K562 (cell line): ENCODE results near the gene NDUFS3.

Experiments
- CTCF ChIP-seq, 3 experiments: IDR thresholded peaks in 2 of 3; conservative IDR thresholded peaks in 1 of 3; 2 replicates each; pipeline ENCODE4 v1.5.1; 2011 to 2012; ENCODE audit warnings: low read length in 3 of 3, mild to moderate bottlenecking in 3 of 3, control low read depth in 2 of 3, improper control_type of control experiment in 1 of 3, inconsistent platforms in 1 of 3, low read depth in 1 of 3, mixed read lengths in 1 of 3, moderate library complexity in 1 of 3; ENCODE audit not compliant: insufficient read depth in 2 of 3
- EGR1 ChIP-seq: fragments of 450-650 bp; conservative IDR thresholded peaks from 2 replicates; pipeline ENCODE4 v1.6.1; 2017; ENCODE audit warnings: mild to moderate bottlenecking
- EP300 ChIP-seq: IDR thresholded peaks from 2 replicates; pipeline ENCODE4 v1.6.1; 2012; ENCODE audit warnings: low read length, improper control_type of control experiment
- ESRRA ChIP-seq: fragments of 450-650 bp; IDR thresholded peaks from 2 replicates; pipeline ENCODE4 v1.6.1; 2014; ENCODE audit warnings: low read depth, mild to moderate bottlenecking, moderate library complexity, borderline replicate concordance
- ESRRB ChIP-seq: fragments of 250-450 bp; sonication (Bioruptor Pico); IDR thresholded peaks from 2 replicates; pipeline ENCODE4 v1.5.0; 2020; ENCODE audit warnings: mild to moderate bottlenecking, moderate library complexity, borderline replicate concordance
- JUNB ChIP-seq: fragments of 450-650 bp; formaldehyde crosslinking; conservative IDR thresholded peaks from 2 replicates; pipeline ENCODE4 v1.4.0; 2020; ENCODE audit warnings: mild to moderate bottlenecking
- MTA2 ChIP-seq: fragments of 450-650 bp; IDR thresholded peaks from 2 replicates; pipeline ENCODE4 v1.6.1; 2016; ENCODE audit warnings: low read depth
- POLR2A ChIP-seq: fragments of 450-650 bp; conservative IDR thresholded peaks from 2 replicates; pipeline ENCODE4 v1.6.1; 2016
- RBBP5 ChIP-seq: fragments of 200-600 bp; sonication (generic); IDR thresholded peaks from 2 replicates; pipeline ENCODE4 v1.6.1; 2012; ENCODE audit warnings: borderline replicate concordance, mild to moderate bottlenecking, low read length, control low read depth, inconsistent platforms; ENCODE audit not compliant: insufficient read depth, poor library complexity, severe bottlenecking
- TCF7 ChIP-seq: sonication (generic); IDR thresholded peaks from 2 replicates; pipeline ENCODE4 v1.6.1; 2016; ENCODE audit warnings: antibody characterized with exemption, borderline replicate concordance
- ZFP36 ChIP-seq: fragments of 150-350 bp; IDR thresholded peaks from 2 replicates; pipeline ENCODE4 v1.6.1; 2018; ENCODE audit warnings: low read length, low read depth; ENCODE audit not compliant: partially characterized antibody
- ZNF124 ChIP-seq: sonication (generic); formaldehyde crosslinking; IDR thresholded peaks from 2 replicates; pipeline ENCODE4 v1.8.1; 2022; ENCODE audit warnings: missing genetic modification reagents
- ZNF551 ChIP-seq: fragments of 250-450 bp; sonication (Bioruptor Pico); IDR thresholded peaks from 2 replicates; pipeline ENCODE4 v1.5.0; 2021; ENCODE audit warnings: mild to moderate bottlenecking, moderate library complexity
- TF ChIP-seq, protein P1 (sequence below): sonication (generic); formaldehyde crosslinking; IDR thresholded peaks from 2 replicates; pipeline ENCODE4 v1.8.0; 2022; ENCODE audit warnings: mild to moderate bottlenecking, missing genetic modification reagents

- TF ChIP-seq EP300 (no peak), POLR2A (no peak), ESRRB (CRISPR knock-in tag) (no peak), ESRRA (no peak), ZNF551 (no peak), ZNF124 (CRISPR knock-in tag) (no peak), ZFP36 (no peak), EGR1 (no peak), CTCF (IDR thresholded peaks at IDR 0.05 in 2 of 3, conservative IDR thresholded peaks at IDR 0.05 in 1 of 3; ENCODE audit: insufficient read depth in 2 of 3, low read depth in 1 of 3, low read length in 3 of 3) (no peak), JUNB (CRISPR knock-in tag) (no peak), MTA2 (no peak), TCF7 (no peak), RBBP5 (no peak)
- TF ChIP-seq, protein P1, sequence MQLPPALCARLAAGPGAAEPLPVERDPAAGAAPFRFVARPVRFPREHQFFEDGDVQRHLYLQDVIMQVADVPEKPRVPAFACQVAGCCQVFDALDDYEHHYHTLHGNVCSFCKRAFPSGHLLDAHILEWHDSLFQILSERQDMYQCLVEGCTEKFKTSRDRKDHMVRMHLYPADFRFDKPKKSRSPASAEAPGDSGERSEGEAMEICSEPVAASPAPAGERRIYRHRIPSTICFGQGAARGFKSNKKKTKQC (CRISPR knock-in tag), result no peak
Observed at GRCh38 chr11:47595967-47596366, 17.1 kb downstream of the NDUFS3 start.
